HepG2 (cell line): ENCODE measurements around the gene RHOT1. TPM values are rescaled to one million over a fixed set of nuclear protein-coding genes. Genes with fewer than 3 reads are reported as not detected.

Experiments used
- BHLHE40 ChIP-seq: IDR thresholded peaks from 2 replicates; pipeline ENCODE4 v1.6.1; 2011; ENCODE audit warnings: low read length, improper control_type of control experiment
- DNMT1 ChIP-seq: sonication (generic); formaldehyde crosslinking; IDR thresholded peaks from 2 replicates; pipeline ENCODE4 v1.5.1; 2020; ENCODE audit warnings: mild to moderate bottlenecking, missing genetic modification reagents
- KAT7 ChIP-seq: IDR thresholded peaks from 2 replicates; pipeline ENCODE4 v1.6.1; 2018; ENCODE audit warnings: borderline replicate concordance, missing compliant biosample characterization
- KDM5A ChIP-seq: fragments of 200-600 bp; sonication (generic); IDR thresholded peaks from 2 replicates; pipeline ENCODE4 v1.7.0; 2018; ENCODE audit warnings: antibody characterized with exemption, mild to moderate bottlenecking, low read length, borderline replicate concordance
- MEF2D ChIP-seq: sonication (generic); formaldehyde crosslinking; IDR thresholded peaks from 2 replicates; pipeline ENCODE4 v1.5.1; 2020; ENCODE audit warnings: mild to moderate bottlenecking, missing genetic modification reagents
- SMARCC2 ChIP-seq: fragments of 450-650 bp; IDR thresholded peaks from 2 replicates; pipeline ENCODE4 v1.6.1; 2017; ENCODE audit warnings: antibody characterized with exemption, mild to moderate bottlenecking
- TBX3 ChIP-seq: fragments of 450-650 bp; IDR thresholded peaks from 2 replicates; pipeline ENCODE4 v1.6.1; 2017; ENCODE audit warnings: antibody characterized with exemption, mild to moderate bottlenecking, inconsistent platforms, borderline replicate concordance
- ZBTB38 ChIP-seq: sonication (generic); formaldehyde crosslinking; IDR thresholded peaks from 2 replicates; pipeline ENCODE4 v1.5.1; 2020; ENCODE audit warnings: mild to moderate bottlenecking, missing genetic modification reagents
- ZFP1 ChIP-seq: IDR thresholded peaks from 2 replicates; pipeline ENCODE4 v1.6.1; 2016
- ZNF101 ChIP-seq: sonication (generic); formaldehyde crosslinking; IDR thresholded peaks from 2 replicates; pipeline ENCODE4 v1.4.0; 2020; ENCODE audit warnings: mild to moderate bottlenecking, low read depth, missing genetic modification reagents, borderline replicate concordance
- ZNF121 ChIP-seq: sonication (generic); formaldehyde crosslinking; IDR thresholded peaks from 2 replicates; pipeline ENCODE4 v1.5.0; 2020; ENCODE audit warnings: mild to moderate bottlenecking, missing genetic modification reagents
- ZNF138 ChIP-seq: sonication (generic); formaldehyde crosslinking; IDR thresholded peaks from 2 replicates; pipeline ENCODE4 v1.5.0; 2020; ENCODE audit warnings: mild to moderate bottlenecking, low read depth, missing genetic modification reagents
- ZNF3 ChIP-seq: IDR thresholded peaks from 2 replicates; pipeline ENCODE4 v1.7.0; 2017; ENCODE audit warnings: inconsistent platforms
- ZNF619 ChIP-seq: sonication (generic); formaldehyde crosslinking; IDR thresholded peaks from 2 replicates; pipeline ENCODE4 v1.4.0; 2020; ENCODE audit warnings: mild to moderate bottlenecking, missing genetic modification reagents
- ZNF639 ChIP-seq: conservative IDR thresholded peaks from 2 replicates; pipeline ENCODE4 v1.6.1; 2018; ENCODE audit warnings: missing genetic modification reagents
- ZNF784 ChIP-seq: sonication (generic); formaldehyde crosslinking; IDR thresholded peaks from 2 replicates; pipeline ENCODE4 v1.5.1; 2020; ENCODE audit warnings: missing genetic modification reagents, mild to moderate bottlenecking, borderline replicate concordance
- ZNF879 ChIP-seq: sonication (generic); formaldehyde crosslinking; IDR thresholded peaks from 2 replicates; pipeline ENCODE4 v1.8.1; 2023; ENCODE audit warnings: missing genetic modification reagents
- polyA plus RNA-seq, 8 experiments: library from polyadenylated mRNA; depleted of rRNA in 3 of 8; stranded (reverse) in 7 of 8; unstranded in 1 of 8; fragments of >200 nt; fragmentation: Illumina TruSeq in 4 of 8; extraction: Trizol in 4 of 8; gene quantifications; 2 replicates each; pipeline versions ENCODE4 v1.2.1 to v1.2.3, GENCODE V29; 2011 to 2016; ENCODE audit warnings: low read depth in 4 of 8, missing spikeins in 1 of 8, mixed read lengths in 1 of 8; ENCODE audit not compliant: insufficient read depth in 1 of 8
- total RNA-seq, 5 experiments: library from RNA; depleted of rRNA; stranded (reverse); fragments of >200 nt; fragmentation: Illumina TruSeq; extraction: Trizol; gene quantifications; 2 replicates each; pipeline ENCODE4 v1.2.3, GENCODE V29; 2016; ENCODE audit warnings: low read depth in 1 of 5
- TF ChIP-seq, protein P1 (sequence below): sonication (generic); formaldehyde crosslinking; IDR thresholded peaks from 2 replicates; pipeline ENCODE4 v1.4.0; 2020; ENCODE audit warnings: mild to moderate bottlenecking, missing genetic modification reagents
- TF ChIP-seq, protein P2 (sequence below): sonication (generic); formaldehyde crosslinking; IDR thresholded peaks from 2 replicates; pipeline ENCODE4 v1.9.0; 2022; ENCODE audit warnings: missing genetic modification reagents, mild to moderate bottlenecking, borderline replicate concordance
- TF ChIP-seq, protein P3 (sequence below): sonication (generic); formaldehyde crosslinking; IDR thresholded peaks from 2 replicates; pipeline ENCODE4 v1.5.0; 2020; ENCODE audit warnings: missing genetic modification reagents, mild to moderate bottlenecking, borderline replicate concordance
- TF ChIP-seq, protein P4 (sequence below): sonication (generic); formaldehyde crosslinking; IDR thresholded peaks from 2 replicates; pipeline ENCODE4 v1.4.0; 2020; ENCODE audit warnings: mild to moderate bottlenecking, missing genetic modification reagents

RHOT1 gene
- total and polyA plus RNA-seq, 2 of the 13 experiments (the other 11 are each of a cell fraction or from before 2014, with no cell fraction given), result 25.6 to 41.5 TPM

GRCh38 chr17:32142038-32142856 lies at the start of gene RHOT1 (continued):
- TF ChIP-seq, protein P1, sequence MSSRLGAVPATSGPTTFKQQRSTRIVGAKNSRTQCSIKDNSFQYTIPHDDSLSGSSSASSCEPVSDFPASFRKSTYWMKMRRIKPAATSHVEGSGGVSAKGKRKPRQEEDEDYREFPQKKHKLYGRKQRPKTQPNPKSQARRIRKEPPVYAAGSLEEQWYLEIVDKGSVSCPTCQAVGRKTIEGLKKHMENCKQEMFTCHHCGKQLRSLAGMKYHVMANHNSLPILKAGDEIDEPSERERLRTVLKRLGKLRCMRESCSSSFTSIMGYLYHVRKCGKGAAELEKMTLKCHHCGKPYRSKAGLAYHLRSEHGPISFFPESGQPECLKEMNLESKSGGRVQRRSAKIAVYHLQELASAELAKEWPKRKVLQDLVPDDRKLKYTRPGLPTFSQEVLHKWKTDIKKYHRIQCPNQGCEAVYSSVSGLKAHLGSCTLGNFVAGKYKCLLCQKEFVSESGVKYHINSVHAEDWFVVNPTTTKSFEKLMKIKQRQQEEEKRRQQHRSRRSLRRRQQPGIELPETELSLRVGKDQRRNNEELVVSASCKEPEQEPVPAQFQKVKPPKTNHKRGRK (CRISPR knock-in tag), result no peak
- TF ChIP-seq, protein P2, sequence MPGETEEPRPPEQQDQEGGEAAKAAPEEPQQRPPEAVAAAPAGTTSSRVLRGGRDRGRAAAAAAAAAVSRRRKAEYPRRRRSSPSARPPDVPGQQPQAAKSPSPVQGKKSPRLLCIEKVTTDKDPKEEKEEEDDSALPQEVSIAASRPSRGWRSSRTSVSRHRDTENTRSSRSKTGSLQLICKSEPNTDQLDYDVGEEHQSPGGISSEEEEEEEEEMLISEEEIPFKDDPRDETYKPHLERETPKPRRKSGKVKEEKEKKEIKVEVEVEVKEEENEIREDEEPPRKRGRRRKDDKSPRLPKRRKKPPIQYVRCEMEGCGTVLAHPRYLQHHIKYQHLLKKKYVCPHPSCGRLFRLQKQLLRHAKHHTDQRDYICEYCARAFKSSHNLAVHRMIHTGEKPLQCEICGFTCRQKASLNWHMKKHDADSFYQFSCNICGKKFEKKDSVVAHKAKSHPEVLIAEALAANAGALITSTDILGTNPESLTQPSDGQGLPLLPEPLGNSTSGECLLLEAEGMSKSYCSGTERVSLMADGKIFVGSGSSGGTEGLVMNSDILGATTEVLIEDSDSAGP (CRISPR knock-in tag), result peak; percentile 33
- TF ChIP-seq SMARCC2 (no peak), BHLHE40 (no peak), ZNF3 (CRISPR knock-in tag) (no peak), ZNF639 (peak; percentile 91), KDM5A (no peak; the same call in none of the 2 replicates), ZNF121 (CRISPR knock-in tag) (peak; percentile 42; the same call in 1 of the 2 replicates), ZBTB38 (CRISPR knock-in tag) (peak; percentile 59; the same call in 1 of the 2 replicates), ZNF619 (CRISPR knock-in tag) (no peak), DNMT1 (CRISPR knock-in tag) (peak; percentile 53; the same call in 1 of the 2 replicates), ZNF784 (CRISPR knock-in tag) (peak; percentile 12; the same call in 1 of the 2 replicates), ZNF101 (CRISPR knock-in tag) (no peak), KAT7 (CRISPR knock-in tag) (peak; percentile 55; the same call in 1 of the 2 replicates), TBX3 (no peak), ZNF138 (no peak), ZNF879 (CRISPR knock-in tag) (no peak), ZFP1 (CRISPR knock-in tag) (no peak), MEF2D (CRISPR knock-in tag) (no peak)
- TF ChIP-seq, protein P3, sequence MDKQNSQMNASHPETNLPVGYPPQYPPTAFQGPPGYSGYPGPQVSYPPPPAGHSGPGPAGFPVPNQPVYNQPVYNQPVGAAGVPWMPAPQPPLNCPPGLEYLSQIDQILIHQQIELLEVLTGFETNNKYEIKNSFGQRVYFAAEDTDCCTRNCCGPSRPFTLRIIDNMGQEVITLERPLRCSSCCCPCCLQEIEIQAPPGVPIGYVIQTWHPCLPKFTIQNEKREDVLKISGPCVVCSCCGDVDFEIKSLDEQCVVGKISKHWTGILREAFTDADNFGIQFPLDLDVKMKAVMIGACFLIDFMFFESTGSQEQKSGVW (CRISPR knock-in tag), result no peak
- TF ChIP-seq, protein P4, sequence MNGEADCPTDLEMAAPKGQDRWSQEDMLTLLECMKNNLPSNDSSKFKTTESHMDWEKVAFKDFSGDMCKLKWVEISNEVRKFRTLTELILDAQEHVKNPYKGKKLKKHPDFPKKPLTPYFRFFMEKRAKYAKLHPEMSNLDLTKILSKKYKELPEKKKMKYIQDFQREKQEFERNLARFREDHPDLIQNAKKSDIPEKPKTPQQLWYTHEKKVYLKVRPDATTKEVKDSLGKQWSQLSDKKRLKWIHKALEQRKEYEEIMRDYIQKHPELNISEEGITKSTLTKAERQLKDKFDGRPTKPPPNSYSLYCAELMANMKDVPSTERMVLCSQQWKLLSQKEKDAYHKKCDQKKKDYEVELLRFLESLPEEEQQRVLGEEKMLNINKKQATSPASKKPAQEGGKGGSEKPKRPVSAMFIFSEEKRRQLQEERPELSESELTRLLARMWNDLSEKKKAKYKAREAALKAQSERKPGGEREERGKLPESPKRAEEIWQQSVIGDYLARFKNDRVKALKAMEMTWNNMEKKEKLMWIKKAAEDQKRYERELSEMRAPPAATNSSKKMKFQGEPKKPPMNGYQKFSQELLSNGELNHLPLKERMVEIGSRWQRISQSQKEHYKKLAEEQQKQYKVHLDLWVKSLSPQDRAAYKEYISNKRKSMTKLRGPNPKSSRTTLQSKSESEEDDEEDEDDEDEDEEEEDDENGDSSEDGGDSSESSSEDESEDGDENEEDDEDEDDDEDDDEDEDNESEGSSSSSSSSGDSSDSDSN (CRISPR knock-in tag), result peak; percentile 70
